HepG2 (cell line): ENCODE results near the gene MYOT. TPM values are rescaled to one million over a fixed set of nuclear protein-coding genes. Genes with fewer than 3 reads are reported as not detected.
A peak's percentile ranks its signal among the peaks of the same experiment; 100 is the strongest.

Source experiments
- ATAC-seq: fragments of 200-7000 bp; cut with Tn5 transposase; 3 replicates; pipeline ENCODE4 v1.9.1; 2020; ENCODE audit warnings: mild to moderate bottlenecking, moderate library complexity
- BruUV-seq: library from RNA; stranded (reverse); fragments of 400-500 nt; replicated peaks from 2 replicates; lab custom pipeline; 2021; lab: Mats Ljungman, UMichigan
- CTCF ChIA-PET: fragments of 300-600 bp; formaldehyde crosslinking; extraction: SDS; loops from one replicate; lab custom pipeline; 2021; ENCODE audit warnings: low total read pairs, inconsistent platforms, low intra/inter-chr PET ratio; lab: Yijun Ruan, JAX
- POLR2A ChIA-PET: fragments of 350-600 bp; sonication (Branson Sonifier 250); formaldehyde crosslinking; loops from one replicate; lab custom pipeline; 2020; ENCODE audit warnings: antibody characterized with exemption, inconsistent platforms; lab: Yijun Ruan, JAX
- DNase-seq: peaks from one replicate; pipeline ENCODE4 v3.0.0-alpha.2; 2015; ENCODE audit warnings: low spot score
- FAIRE-seq: peaks from 3 replicates; lab custom pipeline; 2011; peaks lifted over from hg19 to GRCh38; lab: Jason Lieb, UNC
- H2AFZ ChIP-seq: one replicate; pipeline ENCODE4 v1.6.1; 2011; ENCODE audit warnings: low read length, inconsistent platforms
- H3K27ac ChIP-seq: fragments of 300-600 bp; 3 replicates; pipeline ENCODE4 v1.8.0; 2011; ENCODE audit warnings: mixed run types, mild to moderate bottlenecking, mixed read lengths, low read length, inconsistent platforms; ENCODE audit not compliant: insufficient read depth; ENCODE audit errors: extremely low read length
- H3K27me3 ChIP-seq, 2 experiments: fragments of 200-600 bp in 1 of 2; 2 replicates in 1 of 2; 3 replicates in 1 of 2; pipeline versions ENCODE4 v1.6.0 to v1.8.0; 2011; ENCODE audit warnings: low read length in 2 of 2, mild to moderate bottlenecking in 2 of 2, moderate library complexity in 2 of 2, inconsistent platforms in 1 of 2; ENCODE audit not compliant: insufficient read depth in 2 of 2, control insufficient read depth in 1 of 2
- H3K36me3 ChIP-seq, 2 experiments: fragments of 200-600 bp in 1 of 2; replicated peaks in 1 of 2; 2 replicates in 1 of 2; 3 replicates in 1 of 2; pipeline versions ENCODE4 v1.5.1 to v1.8.0; 2011; ENCODE audit warnings: low read length in 2 of 2, inconsistent platforms in 1 of 2; ENCODE audit not compliant: insufficient read depth in 2 of 2, control insufficient read depth in 1 of 2
- H3K4me1 ChIP-seq: 2 replicates; pipeline ENCODE4 v1.5.1; 2012; ENCODE audit warnings: low read length, inconsistent platforms; ENCODE audit not compliant: insufficient read depth
- H3K4me2 ChIP-seq: 2 replicates; pipeline ENCODE4 v1.6.0; 2011; ENCODE audit warnings: low read depth, low read length, inconsistent platforms
- H3K4me3 ChIP-seq, 3 experiments: fragments of 200-600 bp in 1 of 3; sonication (generic), shearing (Covaris generic) in 1 of 3; replicated peaks in 1 of 3; 2 replicates each; pipeline ENCODE4 v1.5.1; 2011 to 2016; ENCODE audit warnings: low read length in 3 of 3, inconsistent platforms in 2 of 3, low read depth in 2 of 3, mild to moderate bottlenecking in 2 of 3, control low read depth in 1 of 3, mixed read lengths in 1 of 3; ENCODE audit not compliant: insufficient read depth in 1 of 3
- H3K79me2 ChIP-seq: one replicate; pipeline ENCODE4 v1.6.1; 2011; ENCODE audit warnings: low read length, inconsistent platforms; ENCODE audit not compliant: insufficient read depth
- H3K9ac ChIP-seq: 2 replicates; pipeline ENCODE4 v1.6.0; 2011; ENCODE audit warnings: mild to moderate bottlenecking, low read depth, low read length, inconsistent platforms; ENCODE audit not compliant: insufficient read depth
- H3K9me3 ChIP-seq: 2 replicates; pipeline ENCODE4 v1.5.1; 2012; ENCODE audit warnings: mild to moderate bottlenecking, low read length
- H4K20me1 ChIP-seq: 2 replicates; pipeline ENCODE4 v1.6.0; 2011; ENCODE audit warnings: inconsistent platforms, mild to moderate bottlenecking, low read length, moderate library complexity; ENCODE audit not compliant: insufficient read depth
- AKAP8 ChIP-seq: sonication (generic); formaldehyde crosslinking; IDR thresholded peaks from 2 replicates; pipeline ENCODE4 v1.5.1; 2020; ENCODE audit warnings: mild to moderate bottlenecking, missing genetic modification reagents
- CREBL2 ChIP-seq: sonication (generic); formaldehyde crosslinking; IDR thresholded peaks from 2 replicates; pipeline ENCODE4 v1.8.1; 2023; ENCODE audit warnings: missing genetic modification reagents, mild to moderate bottlenecking, borderline replicate concordance
- DPF2 ChIP-seq: sonication (generic); formaldehyde crosslinking; IDR thresholded peaks from 2 replicates; pipeline ENCODE4 v1.4.0; 2020; ENCODE audit warnings: mild to moderate bottlenecking, low read depth, missing genetic modification reagents, borderline replicate concordance
- EEA1 ChIP-seq: sonication (generic); formaldehyde crosslinking; IDR thresholded peaks from 2 replicates; pipeline ENCODE4 v1.5.1; 2020; ENCODE audit warnings: mild to moderate bottlenecking, missing genetic modification reagents, borderline replicate concordance
- FOXA3 ChIP-seq: IDR thresholded peaks from 2 replicates; pipeline ENCODE4 v1.6.1; 2016; ENCODE audit warnings: missing genetic modification reagents, missing compliant biosample characterization
- FOXJ3 ChIP-seq: sonication (generic); formaldehyde crosslinking; IDR thresholded peaks from 2 replicates; pipeline ENCODE4 v1.4.0; 2020; ENCODE audit warnings: missing genetic modification reagents, mild to moderate bottlenecking, borderline replicate concordance
- FOXO1 ChIP-seq: sonication (generic); formaldehyde crosslinking; IDR thresholded peaks from 2 replicates; pipeline ENCODE4 v1.4.0; 2020; ENCODE audit warnings: missing genetic modification reagents
- JARID2 ChIP-seq: sonication (generic); formaldehyde crosslinking; IDR thresholded peaks from 2 replicates; pipeline ENCODE4 v1.8.1; 2023; ENCODE audit warnings: missing genetic modification reagents, inconsistent platforms; ENCODE audit not compliant: insufficient replicate concordance
- KDM1A ChIP-seq: IDR thresholded peaks from 2 replicates; pipeline ENCODE4 v1.6.1; 2016; ENCODE audit warnings: missing compliant biosample characterization
- PATZ1 ChIP-seq: sonication (generic); formaldehyde crosslinking; IDR thresholded peaks from 2 replicates; pipeline ENCODE4 v1.4.0; 2020; ENCODE audit warnings: missing genetic modification reagents
- SCMH1 ChIP-seq: sonication (generic); formaldehyde crosslinking; IDR thresholded peaks from 2 replicates; pipeline ENCODE4 v1.9.0; 2021; ENCODE audit warnings: missing genetic modification reagents, mild to moderate bottlenecking, borderline replicate concordance
- SMARCE1 ChIP-seq: fragments of 450-650 bp; IDR thresholded peaks from 2 replicates; pipeline ENCODE4 v1.6.1; 2017; ENCODE audit warnings: borderline replicate concordance
- THRA ChIP-seq: sonication (generic); formaldehyde crosslinking; IDR thresholded peaks from 2 replicates; pipeline ENCODE4 v1.4.0; 2020; ENCODE audit warnings: missing genetic modification reagents, borderline replicate concordance
- ZNF296 ChIP-seq: sonication (generic); formaldehyde crosslinking; conservative IDR thresholded peaks from 2 replicates; pipeline ENCODE4 v1.5.0; 2020; ENCODE audit warnings: mild to moderate bottlenecking, missing genetic modification reagents
- ZNF317 ChIP-seq: sonication (generic); formaldehyde crosslinking; IDR thresholded peaks from 2 replicates; pipeline ENCODE4 v1.5.0; 2020; ENCODE audit warnings: mild to moderate bottlenecking, missing genetic modification reagents
- ZNF362 ChIP-seq: sonication (generic); formaldehyde crosslinking; IDR thresholded peaks from 2 replicates; pipeline ENCODE4 v1.4.0; 2020; ENCODE audit warnings: missing genetic modification reagents, mild to moderate bottlenecking, borderline replicate concordance
- ZNF670 ChIP-seq: sonication (generic); formaldehyde crosslinking; IDR thresholded peaks from 2 replicates; pipeline ENCODE4 v1.8.0; 2022; ENCODE audit warnings: mild to moderate bottlenecking, missing genetic modification reagents, borderline replicate concordance
- ZNF761 ChIP-seq: sonication (generic); formaldehyde crosslinking; conservative IDR thresholded peaks from 2 replicates; pipeline ENCODE4 v1.4.0; 2020; ENCODE audit warnings: mild to moderate bottlenecking, missing genetic modification reagents
- WGBS: methylation state at CpG from one replicate; pipeline ENCODE4 v1.1.6; 2017; ENCODE audit warnings: low lambda C conversion rate; 5-methylcytosine and 5-hydroxymethylcytosine counted together
- in situ Hi-C: cut with HindIII; loops from 2 replicates; pipeline ENCODE4 v1.10.0; 2017; ENCODE audit warnings: low pct_unique_long_range_greater_than_20kb; ENCODE audit not compliant: extremely low pct_ligation_motif_present
- intact Hi-C: fragments of 100-400 bp; cut with micrococcal nuclease; formaldehyde crosslinking; loops from one replicate; pipeline ENCODE4 v1.10.0; 2022; ENCODE audit not compliant: unreplicated experiment
- polyA plus RNA-seq, 8 experiments: library from polyadenylated mRNA; depleted of rRNA in 3 of 8; stranded (reverse) in 7 of 8; unstranded in 1 of 8; fragments of >200 nt; fragmentation: Illumina TruSeq in 4 of 8; extraction: Trizol in 4 of 8; gene quantifications; 2 replicates each; pipeline versions ENCODE4 v1.2.1 to v1.2.3, GENCODE V29; 2011 to 2016; ENCODE audit warnings: low read depth in 4 of 8, missing spikeins in 1 of 8, mixed read lengths in 1 of 8; ENCODE audit not compliant: insufficient read depth in 1 of 8
- total RNA-seq, 5 experiments: library from RNA; depleted of rRNA; stranded (reverse); fragments of >200 nt; fragmentation: Illumina TruSeq; extraction: Trizol; gene quantifications; 2 replicates each; pipeline ENCODE4 v1.2.3, GENCODE V29; 2016; ENCODE audit warnings: low read depth in 1 of 5

MYOT gene
- total and polyA plus RNA-seq, 2 of the 13 experiments (the other 11 are each of a cell fraction or from before 2014, with no cell fraction given) = not detected

DNA sequence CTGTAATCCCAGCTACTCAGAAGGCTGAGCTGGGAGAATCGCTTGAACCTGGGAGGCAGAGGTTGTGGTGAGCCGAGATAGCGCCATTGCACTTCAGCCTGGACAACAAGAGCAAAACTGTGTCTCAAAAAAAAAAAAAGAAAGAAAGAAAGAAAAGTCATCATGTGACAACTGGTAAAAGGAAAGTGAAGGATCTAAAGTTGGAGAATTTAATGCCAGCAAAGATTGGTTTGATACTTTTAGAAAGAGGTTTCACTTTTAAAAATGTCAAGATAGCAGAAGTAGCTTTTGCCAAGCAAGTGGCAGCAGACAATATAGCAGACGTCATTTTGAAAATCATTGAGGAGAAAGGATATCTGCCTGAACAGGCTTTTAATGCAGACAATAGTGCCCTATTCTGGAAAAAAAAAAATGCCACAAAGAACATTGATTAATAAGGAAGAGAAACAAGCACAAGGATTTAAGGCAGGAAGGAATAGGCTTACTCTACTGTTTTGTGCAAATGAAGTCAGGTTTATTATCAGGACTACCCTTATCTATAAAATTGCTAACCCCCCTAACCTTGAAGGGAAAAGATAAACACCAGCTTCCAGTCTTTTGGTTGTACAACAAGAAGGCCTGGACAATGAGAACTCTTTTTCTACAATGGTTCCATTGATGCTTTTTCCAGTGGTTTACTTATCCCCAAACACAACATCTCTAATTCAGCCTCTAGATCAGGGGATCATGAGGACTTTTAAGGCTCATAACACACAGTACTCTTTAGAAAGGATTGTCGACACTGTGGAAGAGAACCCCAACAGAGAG lies 33.6 kb downstream of the MYOT start:
- peak overlapping the region; percentile 64 for H3K4me2 ChIP-seq
- H3K27ac ChIP-seq = peak overlapping the region; percentile 37
- no peaks in the 10 kb centered on the region for H3K79me2 ChIP-seq
- H3K9ac ChIP-seq = no peak overlapping the region
- ATAC-seq (peak; percentile 54), FAIRE-seq (no peak), DNase-seq (peak; percentile 80)
- H3K4me3 ChIP-seq = peak overlapping the region in 2 of 3 experiments; percentile 22 to 34; a peak in 2 of 6 replicates
- ChIA-PET POLR2A (interaction anchor here (0.7 kb wide), 1 partner anchor 10 kb away, joined by 3 read pairs; no protein-coding TSS in a partner anchor), CTCF (no interaction called here)
- no peaks in the 10 kb centered on the region for H4K20me1 ChIP-seq
- no peaks in the 10 kb centered on the region for H3K27me3 ChIP-seq
- no peaks in the 10 kb centered on the region for H3K9me3 ChIP-seq
- intact Hi-C loops (no loop called here), in situ Hi-C loops (no loop called here)
- 34% methylated on average over 5 of the region's 5 CpGs for WGBS
- no peaks in the 10 kb centered on the region for H3K36me3 ChIP-seq
- H3K4me1 ChIP-seq = peaks cover 63% of the 10 kb centered on the region
- peak overlapping the region; percentile 39 for H2AFZ ChIP-seq
- no TSS peak for BruUV-seq
- TF ChIP-seq JARID2 (CRISPR knock-in tag) = no peak
- 0 out of 2 replicates have a peak, but pooled peaks have one; percentile 32 for TF ChIP-seq DPF2 (CRISPR knock-in tag)
- no peak for TF ChIP-seq SCMH1 (CRISPR knock-in tag)
- peak; percentile 57; the same call in 1 of the 2 replicates for TF ChIP-seq FOXA3 (CRISPR knock-in tag)
- TF ChIP-seq SMARCE1 = no peak
- TF ChIP-seq ZNF761 = no peak
- no peak for TF ChIP-seq KDM1A (CRISPR knock-in tag)
- no peak for TF ChIP-seq EEA1 (CRISPR knock-in tag)
- no peak for TF ChIP-seq ZNF317 (CRISPR knock-in tag)
- TF ChIP-seq PATZ1 = peak; percentile 35; the same call in 1 of the 2 replicates
- peak; percentile 39; the same call in 1 of the 2 replicates for TF ChIP-seq FOXO1 (CRISPR knock-in tag)
- TF ChIP-seq CREBL2 = no peak
- TF ChIP-seq FOXJ3 (CRISPR knock-in tag) = peak; percentile 55; the same call in 1 of the 2 replicates
- no peak for TF ChIP-seq ZNF670 (CRISPR knock-in tag)
- TF ChIP-seq THRA = 0 out of 2 replicates have a peak, but pooled peaks have one; percentile 12
- TF ChIP-seq AKAP8 (CRISPR knock-in tag) = no peak
- peak; percentile 71; the same call in 1 of the 2 replicates for TF ChIP-seq ZNF362 (CRISPR knock-in tag)
- no peak for TF ChIP-seq ZNF296 (CRISPR knock-in tag)
